KMS-11 (cell line): ENCODE results near the gene MEIOB.

ENCODE experiments used
- H2AFZ ChIP-seq: fragments of 200-600 bp; sonication (generic); 2 replicates; pipeline ENCODE4 v1.6.1; 2016; ENCODE audit warnings: antibody characterized with exemption, mixed run types, low read depth
- H3K27ac ChIP-seq: fragments of 200-600 bp; sonication (generic); 2 replicates; pipeline ENCODE4 v1.6.1; 2016; ENCODE audit warnings: mild to moderate bottlenecking, mixed run types
- H3K27me3 ChIP-seq: fragments of 200-600 bp; sonication (generic); 2 replicates; pipeline ENCODE4 v1.6.1; 2017; ENCODE audit warnings: mild to moderate bottlenecking, low read depth, mixed run types, moderate library complexity; ENCODE audit not compliant: insufficient read depth
- H3K36me3 ChIP-seq: fragments of 200-600 bp; sonication (generic); 2 replicates; pipeline ENCODE4 v1.6.1; 2017; ENCODE audit warnings: mild to moderate bottlenecking, mixed run types; ENCODE audit not compliant: insufficient read depth
- H3K4me1 ChIP-seq: fragments of 200-600 bp; sonication (generic); 2 replicates; pipeline ENCODE4 v1.6.1; 2016; ENCODE audit warnings: mild to moderate bottlenecking, low read depth, mixed run types; ENCODE audit not compliant: poor library complexity, severe bottlenecking
- H3K4me2 ChIP-seq: fragments of 200-600 bp; sonication (generic); 2 replicates; pipeline ENCODE4 v1.7.0; 2016; ENCODE audit warnings: mild to moderate bottlenecking, mixed run types
- H3K4me3 ChIP-seq: fragments of 200-600 bp; sonication (generic); IDR thresholded peaks from 2 replicates; pipeline ENCODE4 v1.6.1; 2017; ENCODE audit warnings: low read depth, low read length, mixed read lengths; ENCODE audit not compliant: insufficient read depth
- H3K79me2 ChIP-seq: fragments of 200-600 bp; sonication (generic); 2 replicates; pipeline ENCODE4 v1.6.1; 2016; ENCODE audit warnings: low read depth, mixed run types; ENCODE audit not compliant: insufficient read depth
- H3K9ac ChIP-seq: fragments of 200-600 bp; sonication (generic); 2 replicates; pipeline ENCODE4 v1.6.1; 2016; ENCODE audit warnings: mild to moderate bottlenecking, mixed run types
- H4K20me1 ChIP-seq: fragments of 200-600 bp; sonication (generic); 2 replicates; pipeline ENCODE4 v1.6.1; 2016; ENCODE audit warnings: mild to moderate bottlenecking, mixed run types; ENCODE audit not compliant: insufficient read depth
- TF ChIP-seq, protein P1 (sequence below): fragments of 200-600 bp; sonication (generic); conservative IDR thresholded peaks from 2 replicates; pipeline ENCODE4 v1.6.1; 2017; ENCODE audit warnings: low read depth, mild to moderate bottlenecking, antibody characterized with exemption, low read length, moderate library complexity, mixed read lengths

The MEIOB gene

GRCh38 chr16:1810536-1810935 lies 61.4 kb downstream of the MEIOB start:
- Histone ChIP-seq H3K27me3 (no peaks in the 10 kb centered on the region), H3K4me1 (no peaks in the 10 kb centered on the region), H3K36me3 (peaks cover 6% of the 10 kb centered on the region; the same call in 1 of the 2 replicates), H3K79me2 (no peaks in the 10 kb centered on the region), H3K4me3 (no peak overlapping the region), H3K4me2 (no peak overlapping the region), H3K9ac (no peak overlapping the region), H2AFZ (no peak overlapping the region), H4K20me1 (no peaks in the 10 kb centered on the region), H3K27ac (no peak overlapping the region)
- TF ChIP-seq, protein P1, sequence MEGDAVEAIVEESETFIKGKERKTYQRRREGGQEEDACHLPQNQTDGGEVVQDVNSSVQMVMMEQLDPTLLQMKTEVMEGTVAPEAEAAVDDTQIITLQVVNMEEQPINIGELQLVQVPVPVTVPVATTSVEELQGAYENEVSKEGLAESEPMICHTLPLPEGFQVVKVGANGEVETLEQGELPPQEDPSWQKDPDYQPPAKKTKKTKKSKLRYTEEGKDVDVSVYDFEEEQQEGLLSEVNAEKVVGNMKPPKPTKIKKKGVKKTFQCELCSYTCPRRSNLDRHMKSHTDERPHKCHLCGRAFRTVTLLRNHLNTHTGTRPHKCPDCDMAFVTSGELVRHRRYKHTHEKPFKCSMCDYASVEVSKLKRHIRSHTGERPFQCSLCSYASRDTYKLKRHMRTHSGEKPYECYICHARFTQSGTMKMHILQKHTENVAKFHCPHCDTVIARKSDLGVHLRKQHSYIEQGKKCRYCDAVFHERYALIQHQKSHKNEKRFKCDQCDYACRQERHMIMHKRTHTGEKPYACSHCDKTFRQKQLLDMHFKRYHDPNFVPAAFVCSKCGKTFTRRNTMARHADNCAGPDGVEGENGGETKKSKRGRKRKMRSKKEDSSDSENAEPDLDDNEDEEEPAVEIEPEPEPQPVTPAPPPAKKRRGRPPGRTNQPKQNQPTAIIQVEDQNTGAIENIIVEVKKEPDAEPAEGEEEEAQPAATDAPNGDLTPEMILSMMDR, result no peak

DNA sequence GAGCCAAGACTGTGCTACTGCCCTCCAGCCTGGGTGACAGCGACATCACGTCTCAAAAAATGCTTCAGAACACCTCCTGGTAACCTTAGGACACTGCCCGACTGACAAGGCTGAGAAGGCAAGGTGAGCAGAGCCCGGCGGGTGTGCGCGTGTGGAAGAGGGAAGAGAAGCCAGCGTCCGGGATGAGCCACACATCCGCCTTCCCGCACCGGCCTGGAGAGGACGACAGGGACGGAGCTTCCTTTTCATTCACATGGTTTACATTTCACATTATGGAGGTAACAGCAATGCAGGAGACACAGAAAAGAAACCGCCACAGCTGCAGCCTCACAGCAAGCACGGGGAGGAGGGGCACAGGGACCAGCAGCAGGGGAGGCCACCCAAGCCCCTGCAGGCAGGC lies 61.9 kb downstream of the MEIOB start:
- H3K4me2 ChIP-seq, result no peak overlapping the region
- H3K36me3 ChIP-seq, result peaks cover 6% of the 10 kb centered on the region; the same call in 1 of the 2 replicates
- no peak overlapping the region for H2AFZ ChIP-seq
- H3K9ac ChIP-seq, result no peak overlapping the region
- H3K27ac ChIP-seq, result no peak overlapping the region
- TF ChIP-seq, protein P1, result no peak
- no peak overlapping the region for H3K4me3 ChIP-seq
- no peaks in the 10 kb centered on the region for H3K27me3 ChIP-seq
- no peaks in the 10 kb centered on the region for H3K4me1 ChIP-seq
- H4K20me1 ChIP-seq, result no peaks in the 10 kb centered on the region
- H3K79me2 ChIP-seq, result no peaks in the 10 kb centered on the region

- no peaks in the 10 kb centered on the region for H4K20me1 ChIP-seq
- H3K27ac ChIP-seq, result no peak overlapping the region
- H3K27me3 ChIP-seq, result no peaks in the 10 kb centered on the region
- H2AFZ ChIP-seq, result no peak overlapping the region
- TF ChIP-seq, protein P1, result no peak
- no peaks in the 10 kb centered on the region for H3K79me2 ChIP-seq
- no peak overlapping the region for H3K9ac ChIP-seq
- H3K4me3 ChIP-seq, result no peak overlapping the region
- H3K36me3 ChIP-seq, result peaks cover 6% of the 10 kb centered on the region; the same call in 1 of the 2 replicates
- no peak overlapping the region for H3K4me2 ChIP-seq
- no peaks in the 10 kb centered on the region for H3K4me1 ChIP-seq
These were observed 62.6 kb downstream of the MEIOB start for GRCh38 chr16:1809281-1809801.

DNA sequence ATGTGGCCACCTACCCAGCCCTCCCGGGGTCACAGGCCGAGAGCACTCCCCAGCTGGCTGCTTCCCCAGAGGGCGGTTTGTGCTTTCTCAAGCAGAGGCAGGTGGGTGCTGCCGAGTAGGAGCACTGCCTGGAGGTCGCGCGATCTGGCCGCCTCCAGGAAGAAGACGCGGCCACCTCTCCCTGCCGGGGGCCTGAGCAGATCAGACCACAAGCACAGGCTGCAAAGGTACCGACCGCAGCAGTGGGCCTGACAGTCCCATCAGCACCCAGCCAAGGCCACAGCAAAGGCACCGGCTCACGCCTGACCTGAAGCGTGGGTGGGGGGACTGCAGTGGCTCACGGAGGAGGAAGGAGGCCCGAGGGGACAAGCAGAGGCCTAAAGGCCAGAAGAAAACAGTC lies 63.3 kb downstream of the MEIOB start:
- no peaks in the 10 kb centered on the region for H3K79me2 ChIP-seq
- H4K20me1 ChIP-seq, result no peaks in the 10 kb centered on the region
- H3K27me3 ChIP-seq, result no peaks in the 10 kb centered on the region
- no peak overlapping the region for H3K27ac ChIP-seq
- no peaks in the 10 kb centered on the region for H3K4me1 ChIP-seq
- no peak overlapping the region for H3K9ac ChIP-seq
- no peak overlapping the region for H2AFZ ChIP-seq
- no peak overlapping the region for H3K4me2 ChIP-seq
- TF ChIP-seq, protein P1, result no peak
- H3K4me3 ChIP-seq, result no peak overlapping the region
- peaks cover 6% of the 10 kb centered on the region; the same call in 1 of the 2 replicates for H3K36me3 ChIP-seq
